ENCODE results near the gene ACY1.
A peak's percentile ranks its signal among the peaks of the same experiment; 100 is the strongest.

The ACY1 gene

GRCh38 chr3:51982838-51983577 lies at the start of gene ACY1:
Gene ACY1, plus strand, starts transcription at chr3:51983535. Its CDS starts 530 bp downstream, at chr3:51984065.
- DNase-seq = peak; percentile 83 to 86

DNA sequence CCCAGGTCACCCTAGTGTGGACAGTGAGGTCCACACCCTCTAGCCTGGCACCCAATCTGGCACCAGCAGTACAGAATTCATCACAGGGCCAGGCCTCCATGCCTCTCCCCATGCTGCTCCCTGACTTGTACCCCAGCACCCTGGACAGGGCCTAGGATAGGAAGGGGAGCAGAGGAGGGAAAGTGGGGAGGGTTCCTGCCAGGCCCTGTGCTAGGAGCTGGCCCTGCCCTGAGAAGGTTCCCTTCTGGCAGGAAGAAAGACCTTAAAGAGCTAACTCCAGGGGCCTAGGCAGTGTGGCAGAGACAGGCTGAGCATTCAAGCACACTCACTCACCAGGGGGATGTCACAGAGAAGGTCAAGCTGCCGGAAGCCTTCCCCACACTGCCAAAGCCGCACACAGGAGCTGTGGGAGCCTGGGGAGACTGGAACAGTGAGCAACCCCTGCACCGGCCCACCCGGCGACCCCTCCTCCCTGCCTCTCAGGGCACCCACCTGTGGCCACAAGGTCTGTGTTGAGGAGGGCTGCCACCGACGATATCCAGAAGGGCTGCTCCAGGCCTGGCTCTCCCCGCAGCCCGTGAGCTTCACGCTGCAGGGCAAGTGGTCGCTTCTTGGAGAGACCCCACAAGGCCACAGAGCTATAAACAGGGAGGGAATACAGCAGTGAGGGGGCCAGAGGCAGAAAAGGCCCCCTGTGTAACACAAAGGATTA lies 49.0 kb upstream of the ACY1 start:
- no peak for DNase-seq

- DNase-seq = no peak
These were observed 48.1 kb upstream of the ACY1 start for GRCh38 chr3:51934991-51935885.

GRCh38 chr3:51935886-51936755 lies 47.2 kb upstream of the ACY1 start:
- DNase-seq = no peak

DNA sequence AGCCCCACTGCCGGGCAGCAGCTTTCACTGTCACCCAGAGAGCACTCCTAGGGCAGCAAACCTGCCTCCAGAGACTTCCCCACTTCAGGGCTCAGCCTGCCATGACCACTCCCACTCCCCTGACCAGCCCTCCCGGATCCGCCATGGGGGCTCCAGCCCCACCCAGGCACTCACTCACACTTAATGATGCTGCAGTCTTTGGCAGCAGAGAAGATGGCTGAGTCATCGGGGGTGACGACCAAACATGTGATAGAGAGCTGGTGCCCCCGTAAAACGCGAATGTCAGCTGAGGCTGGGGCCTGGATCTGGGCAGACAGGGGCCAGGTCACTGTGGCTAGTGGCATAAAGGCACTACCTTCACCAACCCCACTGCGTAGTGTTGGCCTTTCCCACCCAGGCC lies 46.3 kb upstream of the ACY1 start:
- DNase-seq = no peak

GRCh38 chr3:51937611-51938450 lies 45.5 kb upstream of the ACY1 start:
- no peak for DNase-seq

- DNase-seq = no peak
These were observed 44.4 kb upstream of the ACY1 start for GRCh38 chr3:51938780-51939425.

DNA sequence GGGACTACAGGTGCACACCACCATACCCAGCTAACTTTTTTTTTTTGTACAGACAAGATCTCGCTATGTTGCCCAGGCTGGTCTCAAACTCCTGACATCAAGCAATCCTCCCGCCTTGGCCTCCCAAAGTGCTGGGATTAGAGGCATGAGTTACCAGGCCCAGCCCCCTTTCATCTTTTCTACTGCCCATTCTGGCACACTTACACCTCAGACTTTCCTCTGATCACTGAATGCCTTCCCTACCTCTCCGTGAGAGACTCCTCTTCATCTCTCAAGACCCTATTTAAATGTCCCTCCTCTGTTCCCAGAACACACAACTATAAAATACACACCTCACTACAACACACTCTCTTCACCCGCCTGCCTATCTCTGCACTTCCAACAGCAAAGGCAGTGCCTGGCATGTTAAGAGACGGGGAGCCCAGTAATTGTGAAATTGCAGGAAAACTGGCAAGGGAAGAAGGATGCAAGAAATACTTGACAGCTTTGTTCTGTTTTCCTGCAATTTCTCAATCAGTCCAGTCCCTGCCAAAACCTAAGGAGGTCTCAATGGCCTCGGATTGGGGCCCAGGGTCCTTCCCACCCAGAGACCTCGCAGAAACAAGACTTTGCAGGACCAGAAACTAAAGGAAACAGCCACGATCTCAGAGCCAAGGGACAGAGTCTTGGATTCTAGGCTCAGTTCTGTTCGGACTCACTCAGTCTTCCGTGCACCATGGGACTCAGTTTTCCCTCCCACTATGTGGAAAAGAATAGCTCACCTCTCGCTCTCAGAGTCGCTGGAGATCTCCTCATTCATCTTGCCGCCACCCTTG lies 42.5 kb upstream of the ACY1 start:
- DNase-seq = no peak

DNA sequence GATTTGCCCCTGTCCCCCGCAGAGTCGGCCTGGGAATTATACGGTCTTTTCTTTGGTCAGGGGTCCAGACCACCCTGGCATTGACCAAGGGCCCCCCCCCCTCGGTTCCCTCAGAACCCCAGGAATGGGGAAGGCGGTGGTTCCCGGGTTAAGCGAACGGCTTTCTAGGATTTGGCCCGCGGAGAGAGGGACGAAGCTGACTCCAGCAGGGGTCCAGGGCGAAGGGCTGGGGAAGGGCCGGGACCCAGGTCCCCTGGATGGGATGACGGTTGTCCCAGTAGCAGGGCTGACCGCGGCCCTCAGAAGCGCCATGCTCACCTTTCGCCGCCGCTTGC lies 41.9 kb upstream of the ACY1 start:
- DNase-seq = no peak

DNA sequence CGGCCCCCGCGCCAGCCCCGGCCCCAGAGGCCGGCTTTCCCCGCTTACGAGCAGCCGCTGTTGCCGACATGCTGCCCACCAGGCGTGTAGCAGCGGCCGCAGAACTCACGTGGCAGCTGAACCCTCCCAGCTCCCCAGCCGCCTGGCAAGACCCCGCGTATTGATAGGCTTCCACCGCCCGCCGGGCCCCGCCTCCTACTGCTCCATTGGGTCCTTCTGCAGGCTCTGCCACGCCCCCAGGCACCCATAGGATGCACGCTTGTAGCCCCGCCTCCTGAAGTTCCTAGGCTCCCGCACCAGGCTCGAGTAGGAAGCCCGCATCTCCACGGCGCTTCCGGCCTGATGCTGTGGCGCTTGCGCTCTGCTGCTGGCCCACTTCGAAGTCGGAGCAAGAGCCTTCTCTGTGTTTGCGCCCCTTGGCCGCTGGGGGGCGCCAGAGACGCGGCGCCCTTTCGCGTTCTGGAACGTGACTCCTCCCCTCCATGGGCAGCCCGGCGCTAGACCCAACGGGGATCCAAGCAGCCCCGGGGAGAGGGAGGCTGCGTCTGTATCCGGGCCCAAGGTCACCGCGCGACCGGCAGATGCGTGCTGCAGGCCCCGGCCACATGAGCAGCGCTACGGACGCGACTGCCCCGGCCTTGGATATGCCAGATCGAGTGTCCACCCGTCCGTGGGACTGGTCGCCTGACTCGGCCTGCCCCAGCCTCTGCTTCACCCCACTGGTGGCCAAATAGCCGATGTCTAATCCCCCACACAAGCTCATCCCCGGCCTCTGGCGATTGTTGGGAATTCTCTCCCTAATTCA lies 41.3 kb upstream of the ACY1 start, which contains the start of the genes PARP3 and RRP9:
Gene PARP3 (plus strand): TSS at position 566 of the 805 bp plus-strand sequence. CDS start 993 bp downstream, outside the sequence.
Gene RRP9 (minus strand): TSS at position 107 of the 805 bp plus-strand sequence. CDS start 37 bp downstream, at position 70.
- peak; percentile 100 for DNase-seq

DNA sequence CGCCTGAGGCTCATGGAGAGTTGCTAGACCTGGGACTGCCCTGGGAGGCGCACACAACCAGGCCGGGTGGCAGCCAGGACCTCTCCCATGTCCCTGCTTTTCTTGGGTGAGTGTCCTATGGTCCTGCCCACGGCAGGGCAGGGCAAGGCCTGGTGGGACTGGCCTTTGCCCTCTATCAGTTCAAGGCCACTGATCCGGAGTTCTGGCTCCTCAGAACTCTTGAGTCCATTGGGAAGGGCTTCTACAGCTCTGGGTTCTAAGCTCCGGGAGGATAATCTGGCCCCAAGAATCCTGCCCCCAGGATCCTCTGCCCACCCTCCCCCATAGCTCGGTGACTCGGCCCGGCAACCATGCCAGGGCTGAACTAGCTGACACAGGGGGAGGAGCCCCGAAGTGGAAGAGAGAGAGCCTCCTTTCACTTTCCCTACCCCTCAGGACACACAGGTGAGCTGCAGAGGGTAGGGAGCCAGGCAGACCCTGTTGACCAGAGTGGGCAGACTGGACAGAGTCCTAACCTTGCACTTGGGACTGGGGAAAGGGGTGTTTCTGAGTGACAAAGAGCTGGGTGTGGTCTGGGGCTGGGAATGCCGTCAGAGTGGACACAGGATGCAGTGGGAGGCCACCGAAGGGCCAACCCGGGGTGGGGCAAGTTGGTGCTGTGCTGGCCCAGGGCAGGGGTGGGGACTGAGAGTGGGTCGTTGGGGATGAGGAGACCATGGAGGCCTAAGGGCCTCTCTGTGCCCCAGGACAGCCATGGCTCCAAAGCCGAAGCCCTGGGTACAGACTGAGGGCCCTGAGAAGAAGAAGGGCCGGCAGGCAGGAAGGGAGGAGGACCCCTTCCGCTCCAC lies 40.5 kb upstream of the ACY1 start:
- DNase-seq = peak; percentile 62 to 71

DNA sequence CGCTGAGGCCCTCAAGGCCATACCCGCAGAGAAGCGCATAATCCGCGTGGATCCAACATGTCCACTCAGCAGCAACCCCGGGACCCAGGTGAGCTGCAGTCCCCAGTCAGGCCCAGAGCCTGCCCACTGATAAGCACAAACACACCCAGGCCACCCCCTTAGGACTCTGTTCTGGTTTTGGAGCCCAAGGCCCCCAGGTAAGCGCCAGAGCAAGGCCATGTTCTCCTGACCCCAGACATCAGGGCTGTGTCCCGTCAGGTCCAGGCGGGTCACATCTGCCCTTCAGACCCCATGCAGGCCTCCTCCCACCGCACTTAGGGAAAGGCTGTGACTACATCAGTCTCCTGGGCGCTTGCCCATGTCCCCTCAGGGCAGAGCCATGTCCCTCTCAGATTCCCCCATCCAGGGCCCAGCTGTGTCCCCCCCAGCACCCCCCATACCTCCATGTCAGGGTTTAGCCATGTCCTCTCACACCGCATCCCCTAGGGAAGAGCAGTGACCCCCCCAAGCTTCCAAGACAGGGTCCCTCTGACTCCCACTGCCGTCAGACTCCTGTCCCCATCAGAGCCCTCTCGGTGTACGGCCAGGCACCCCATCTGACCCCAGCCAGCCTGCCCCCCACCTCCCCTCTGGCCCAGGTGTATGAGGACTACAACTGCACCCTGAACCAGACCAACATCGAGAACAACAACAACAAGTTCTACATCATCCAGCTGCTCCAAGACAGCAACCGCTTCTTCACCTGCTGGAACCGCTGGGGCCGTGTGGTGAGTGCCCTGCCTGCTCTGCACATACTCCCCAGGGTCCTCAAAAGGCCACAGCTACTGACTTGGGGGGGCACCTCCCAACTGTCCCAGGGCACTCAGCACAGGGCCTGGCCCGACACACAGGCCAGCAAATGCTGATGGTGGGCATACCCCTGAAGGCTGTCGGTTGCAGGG lies 39.6 kb upstream of the ACY1 start:
- no peak for DNase-seq

DNA sequence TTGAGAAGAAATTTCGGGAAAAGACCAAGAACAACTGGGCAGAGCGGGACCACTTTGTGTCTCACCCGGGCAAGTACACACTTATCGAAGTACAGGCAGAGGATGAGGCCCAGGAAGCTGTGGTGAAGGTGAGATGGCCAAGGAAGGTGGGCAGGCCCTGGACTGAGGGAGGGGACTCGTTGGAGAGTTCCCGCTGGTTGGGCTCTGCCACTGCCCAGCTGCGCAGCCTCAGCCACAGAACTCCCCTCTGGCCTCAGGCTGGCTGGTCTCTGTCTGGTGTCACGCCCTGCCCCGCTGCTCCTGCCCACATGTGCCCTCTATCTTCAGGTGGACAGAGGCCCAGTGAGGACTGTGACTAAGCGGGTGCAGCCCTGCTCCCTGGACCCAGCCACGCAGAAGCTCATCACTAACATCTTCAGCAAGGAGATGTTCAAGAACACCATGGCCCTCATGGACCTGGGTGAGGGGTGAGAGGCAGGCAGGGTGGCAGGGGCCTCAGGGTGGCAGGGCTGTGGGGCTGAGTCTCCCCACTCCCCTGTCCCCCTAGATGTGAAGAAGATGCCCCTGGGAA lies 38.8 kb upstream of the ACY1 start:
- DNase-seq = no peak

DNA sequence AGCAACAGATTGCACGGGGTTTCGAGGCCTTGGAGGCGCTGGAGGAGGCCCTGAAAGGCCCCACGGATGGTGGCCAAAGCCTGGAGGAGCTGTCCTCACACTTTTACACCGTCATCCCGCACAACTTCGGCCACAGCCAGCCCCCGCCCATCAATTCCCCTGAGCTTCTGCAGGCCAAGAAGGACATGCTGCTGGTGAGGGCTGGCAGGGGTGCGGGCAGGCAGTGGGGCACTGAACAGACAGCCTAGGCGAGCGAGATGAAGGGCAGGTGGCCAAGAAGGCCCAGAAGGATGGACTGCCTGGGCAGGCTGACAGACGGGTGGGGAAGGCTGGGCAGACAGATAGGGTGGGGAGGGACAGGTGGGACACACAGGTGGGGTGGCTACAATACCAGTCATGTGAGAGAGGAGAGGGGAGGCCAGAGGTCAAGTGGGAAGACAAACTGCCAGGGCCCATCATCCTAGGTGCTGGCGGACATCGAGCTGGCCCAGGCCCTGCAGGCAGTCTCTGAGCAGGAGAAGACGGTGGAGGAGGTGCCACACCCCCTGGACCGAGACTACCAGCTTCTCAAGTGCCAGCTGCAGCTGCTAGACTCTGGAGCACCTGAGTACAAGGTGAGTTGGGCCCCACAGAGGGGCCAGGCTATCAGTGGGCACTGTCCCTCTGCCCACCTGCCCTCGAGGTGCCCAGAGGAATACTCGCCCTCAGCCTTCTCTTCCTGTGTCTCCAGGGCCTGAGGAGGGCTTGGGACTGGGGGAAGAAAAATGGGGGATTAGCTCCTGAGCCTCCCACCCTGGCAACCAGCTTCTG lies 38.1 kb upstream of the ACY1 start:
- DNase-seq = no peak

- no peak for DNase-seq
These were observed 37.2 kb upstream of the ACY1 start for GRCh38 chr3:51945926-51946705.

Data from activated CD4-positive, alpha-beta T cell treated with anti-CD3 and anti-CD28 coated beads, Interleukin-2, amount 50 U/mL, for 48 hours (primary cell).